DMS53 treated with DMSO at 0.1 percent for 48 hours (cell line): ENCODE data around the gene UQCRH.
"Not testable (repeated sequence)": the region's sequence is repeated elsewhere in the genome, so short reads cannot be mapped to it uniquely, and the experiment has no call there.

Experiments
- DNase-seq: peaks from one replicate; lab custom pipeline; 2025; ENCODE audit not compliant: unreplicated experiment; lab: John Stamatoyannopoulos, UW

Gene UQCRH

GRCh38 chr1:46298387-46298786, 5.1 kb upstream of the UQCRH start:
- DNase-seq = no peak

DNA sequence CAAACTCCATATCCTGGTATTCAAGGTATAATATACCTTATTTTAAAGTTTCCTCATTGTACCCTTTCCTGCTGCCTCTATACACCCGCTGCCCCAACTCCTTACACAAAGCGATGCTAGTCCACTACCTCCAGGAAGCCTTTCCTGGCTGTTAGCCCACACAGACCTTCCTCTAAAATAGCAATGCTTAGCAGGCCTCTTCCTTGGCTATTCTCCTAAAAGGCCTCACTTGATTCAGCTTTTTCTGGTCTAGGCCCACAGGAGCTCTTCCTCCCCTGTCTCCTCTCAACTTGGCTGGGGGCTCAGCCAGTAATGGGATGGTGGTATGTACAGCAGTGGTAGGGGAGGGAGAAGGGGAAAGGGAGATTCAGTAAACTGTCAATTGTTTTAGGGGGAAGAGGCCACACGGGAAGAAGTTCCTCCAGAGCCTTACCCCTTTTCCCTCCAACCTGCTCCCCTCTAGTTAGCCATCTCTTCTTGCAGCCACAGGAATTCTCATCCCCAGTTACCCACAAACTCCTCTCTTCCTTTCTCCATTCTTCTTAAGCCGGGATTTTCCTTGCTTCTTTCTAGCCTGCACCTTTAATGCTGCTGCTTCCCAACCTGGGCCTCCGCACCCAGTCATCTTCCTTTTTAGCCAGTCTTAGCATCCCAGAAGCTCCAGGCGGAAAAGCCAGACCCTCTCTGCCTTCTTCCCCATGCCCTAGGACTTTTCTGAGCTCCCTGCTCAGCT, 2.7 kb upstream of the UQCRH start:
- no peak for DNase-seq

DNA sequence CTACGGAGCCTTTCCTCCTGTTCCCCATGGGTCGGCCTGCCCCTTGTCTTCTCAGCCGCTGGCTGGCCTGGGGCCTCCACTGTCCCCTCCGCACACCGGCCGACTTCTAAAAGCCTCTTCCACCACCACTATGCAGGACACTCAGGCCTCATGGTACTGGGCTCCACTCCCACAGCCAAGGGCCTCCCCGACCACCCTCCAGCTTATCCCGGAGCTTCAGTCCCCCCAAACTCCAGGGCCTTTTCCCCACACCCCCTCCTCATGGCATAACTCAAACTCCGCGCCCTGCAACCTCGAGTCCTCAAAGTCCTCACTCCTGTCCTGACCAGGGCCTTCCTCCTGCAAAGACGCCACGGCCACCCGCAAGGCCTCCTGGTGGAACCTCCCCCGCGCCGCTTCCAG, 2.1 kb upstream of the UQCRH start:
- no peak for DNase-seq

GRCh38 chr1:46301808-46302640, 1.5 kb upstream of the UQCRH start:
- peak; percentile 29 for DNase-seq

- no peak for DNase-seq
Observed at GRCh38 chr1:46302641-46303037, 859 bp upstream of the UQCRH start.

DNA sequence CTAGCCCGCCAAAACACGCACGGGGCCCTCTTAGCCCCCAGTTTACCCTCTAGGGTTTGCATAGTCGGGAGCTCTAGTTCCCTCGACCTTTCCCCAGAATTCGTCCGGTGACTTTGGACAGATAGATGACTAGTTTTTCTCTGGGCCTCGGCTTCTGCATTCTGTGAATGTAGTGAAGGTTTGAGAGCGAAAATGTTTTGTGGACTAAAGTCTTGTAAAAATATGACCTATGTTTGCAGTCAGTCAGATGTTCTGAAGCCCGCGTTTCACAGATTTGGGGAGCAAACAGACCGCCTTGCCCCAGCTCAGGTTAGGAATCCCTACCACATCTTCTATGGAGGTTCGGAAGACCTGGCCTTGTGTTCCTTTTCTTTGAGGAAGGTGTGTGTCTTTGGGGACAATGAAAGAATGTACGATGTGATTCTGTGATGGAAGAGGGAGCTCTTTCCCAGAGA, 401 bp downstream of the UQCRH start:
- DNase-seq = no peak

DNA sequence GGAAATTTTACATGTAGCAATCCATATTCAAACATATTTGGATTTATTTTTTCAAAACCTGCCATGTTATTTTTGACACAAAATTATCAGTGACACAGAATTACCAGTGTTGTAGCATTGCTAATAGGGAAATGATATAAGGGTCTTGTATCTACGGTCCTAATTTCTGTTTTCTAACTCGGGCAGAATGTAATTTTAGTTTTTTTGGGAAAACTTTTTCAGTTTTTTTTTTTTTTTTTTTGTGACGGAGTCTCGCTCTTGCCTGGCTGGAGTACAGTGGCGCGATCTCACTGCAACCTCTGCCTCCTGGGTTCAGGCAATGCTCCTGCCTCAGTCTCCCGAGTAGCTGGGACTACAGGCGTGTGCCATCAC, 2.6 kb downstream of the UQCRH start:
- no peak for DNase-seq

DNA sequence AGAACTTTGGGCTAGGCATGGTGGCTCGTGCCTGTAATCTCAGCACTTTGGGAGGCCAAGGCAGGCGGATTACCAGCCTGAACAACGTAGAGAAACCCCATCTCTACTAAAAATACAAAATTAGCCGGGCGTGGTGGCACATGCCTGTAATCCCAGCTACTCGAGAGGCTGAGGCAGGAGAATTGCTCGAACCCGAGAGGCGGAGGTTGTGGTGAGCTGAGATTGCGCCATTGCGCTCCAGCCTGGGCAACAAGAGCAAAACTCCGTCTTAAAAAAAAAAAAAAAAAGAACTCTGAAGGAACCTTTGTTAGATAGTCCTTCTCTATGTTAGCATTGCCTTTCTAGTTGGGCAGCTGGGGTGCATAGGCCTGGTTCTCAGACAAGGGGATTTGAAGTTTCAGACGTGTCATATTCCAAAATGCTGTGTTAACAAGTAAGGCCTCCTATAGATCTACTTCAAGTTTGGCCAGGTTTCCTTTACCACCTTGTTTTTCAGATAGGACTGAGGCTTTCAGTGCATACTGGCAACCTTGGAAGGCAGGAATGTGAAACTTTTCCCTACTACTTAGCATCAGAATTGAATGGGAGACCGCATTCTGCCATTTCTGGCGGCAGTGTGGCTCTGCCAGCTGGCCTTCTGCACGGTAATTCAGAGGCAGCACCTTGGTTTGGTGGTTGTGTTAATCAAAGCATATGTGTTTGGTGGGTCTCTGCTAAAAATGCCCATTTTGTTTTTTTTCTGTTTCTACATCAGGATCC, 6.1 kb downstream of the UQCRH start:
- DNase-seq = no peak

DNA sequence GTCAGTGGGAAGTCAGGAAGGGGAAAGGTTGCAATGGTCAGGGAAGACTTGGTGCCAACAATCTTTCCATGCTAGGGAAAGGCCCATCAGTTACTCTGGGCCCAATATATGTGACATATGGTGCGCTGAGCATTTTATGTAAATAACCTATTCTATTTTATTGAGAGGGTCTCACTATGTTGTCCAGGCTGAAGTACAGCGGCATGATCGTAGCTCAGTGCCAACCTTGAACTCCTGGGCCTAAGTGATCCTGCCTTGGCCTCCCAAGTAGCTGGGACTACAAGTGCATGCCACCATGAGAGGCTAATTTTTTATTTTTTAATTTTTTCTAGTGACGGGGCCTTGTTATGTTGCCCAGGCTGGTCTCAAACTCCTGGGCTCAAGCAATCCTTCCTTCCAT, 6.8 kb downstream of the UQCRH start:
- no peak for DNase-seq

DNA sequence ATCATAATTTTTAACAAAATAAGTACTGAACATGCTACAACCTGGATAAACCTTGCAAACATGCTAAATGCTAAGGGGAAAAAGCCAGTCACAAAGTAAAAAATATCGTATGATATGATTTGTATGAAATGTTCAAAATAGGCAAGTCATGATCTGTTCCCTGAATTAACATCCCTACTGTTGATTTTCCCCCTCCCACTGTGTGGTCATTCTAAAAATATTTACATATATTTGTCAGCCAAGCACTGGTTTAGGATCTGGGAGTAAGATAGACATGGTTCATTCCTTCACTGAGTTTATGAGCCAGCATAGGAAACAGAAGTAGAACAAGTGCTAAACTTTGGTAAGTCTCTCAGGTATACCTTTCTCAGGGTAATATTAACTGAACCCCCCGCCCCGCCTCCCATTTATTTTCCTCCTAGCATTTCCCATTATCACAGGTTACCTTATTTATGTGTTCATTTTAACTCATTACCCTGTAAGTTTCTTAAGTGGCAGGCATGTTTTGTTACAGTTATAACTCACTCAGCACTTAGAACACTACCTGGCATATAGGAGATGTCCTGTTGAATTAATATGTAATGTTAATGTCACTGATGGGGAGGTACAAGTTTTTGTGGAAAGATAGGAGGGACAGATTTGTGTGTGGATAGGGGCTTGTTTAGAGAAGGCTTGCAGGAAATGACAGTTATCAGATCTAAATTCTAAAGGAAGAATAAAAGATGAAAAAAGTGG, 12.3 kb downstream of the UQCRH start:
- DNase-seq = no peak

- no peak for DNase-seq
Observed at GRCh38 chr1:46317323-46317722, 13.8 kb downstream of the UQCRH start.

DNA sequence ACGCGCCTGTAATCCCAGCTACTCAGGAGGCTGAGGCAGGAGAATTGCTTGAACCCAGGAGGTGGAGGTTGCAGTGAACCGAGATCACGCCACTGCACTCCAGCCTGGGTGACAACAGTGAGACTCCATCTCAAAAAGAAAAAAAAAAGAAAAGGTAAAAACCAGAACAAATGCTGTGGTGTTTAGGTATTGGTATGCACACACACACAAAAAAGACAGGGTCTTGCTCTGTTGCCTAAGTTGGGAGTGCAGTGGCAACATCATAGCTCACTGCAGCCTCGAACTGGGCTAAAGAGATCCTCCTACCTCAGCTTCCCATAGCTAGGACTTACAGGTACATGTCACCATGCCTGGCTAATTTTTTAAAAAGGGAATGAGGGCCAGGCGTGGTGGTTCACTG, 15.8 kb downstream of the UQCRH start:
- DNase-seq = not testable (repeated sequence)

GRCh38 chr1:46319960-46320914, 16.7 kb downstream of the UQCRH start:
- not testable (repeated sequence) for DNase-seq

DNA sequence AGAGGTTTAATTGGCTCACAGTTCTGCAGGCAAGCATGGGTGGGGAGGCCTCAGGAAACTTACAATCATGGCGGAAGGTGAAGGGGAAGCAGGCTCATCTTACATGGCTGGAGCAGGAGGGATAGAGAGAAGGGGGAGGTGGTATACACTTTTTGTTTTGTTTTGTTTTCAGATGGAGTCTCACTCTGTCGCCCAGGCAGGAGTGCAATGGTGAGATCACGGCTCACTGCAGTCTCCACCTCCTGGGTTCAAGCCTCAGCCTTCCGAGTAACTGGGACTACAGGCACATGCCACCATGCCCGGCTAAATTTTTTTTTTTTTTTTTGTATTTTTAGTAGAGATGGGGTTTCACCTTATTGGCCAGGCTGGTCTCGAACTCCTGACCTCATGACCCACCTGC, 18.7 kb downstream of the UQCRH start:
- not testable (repeated sequence) for DNase-seq

GRCh38 chr1:46325285-46326076, 22.0 kb downstream of the UQCRH start:
- not testable (repeated sequence) for DNase-seq

GRCh38 chr1:46328182-46328581, 24.7 kb downstream of the UQCRH start:
- not testable (repeated sequence) for DNase-seq

GRCh38 chr1:46329807-46330206, 26.3 kb downstream of the UQCRH start:
- not testable (repeated sequence) for DNase-seq

DNA sequence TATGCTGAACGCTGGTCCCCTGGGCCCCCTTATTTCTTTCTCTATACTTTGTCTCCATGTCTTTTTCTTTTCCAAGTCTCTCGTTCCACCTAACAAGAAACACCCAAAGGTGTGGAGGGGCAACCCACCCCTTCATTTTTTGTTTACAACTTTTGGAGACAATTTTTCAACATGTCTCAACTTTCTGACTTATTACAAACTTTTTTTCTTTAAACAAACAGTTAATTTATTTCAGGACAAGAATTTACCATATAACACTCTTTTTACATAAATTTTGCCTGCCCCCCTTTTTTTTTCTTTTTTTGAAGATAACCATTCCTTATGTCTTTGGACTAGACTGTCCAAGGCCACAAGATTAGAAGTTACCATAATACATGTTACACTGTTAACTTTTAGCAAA, 26.9 kb downstream of the UQCRH start:
- not testable (repeated sequence) for DNase-seq
